GM10266 (cell line): ENCODE measurements around the gene ANKRD13A.

Source experiments
- DNase-seq: peaks from one replicate; pipeline ENCODE4 v3.0.0; 2012; ENCODE audit errors: extremely low spot score
- TF ChIP-seq, protein P1 (sequence below): IDR thresholded peaks from 2 replicates; pipeline ENCODE4 v1.5.1; 2012; ENCODE audit warnings: mild to moderate bottlenecking, low read depth; ENCODE audit not compliant: control insufficient read depth, insufficient read depth; ENCODE audit errors: missing control alignments

The ANKRD13A gene

DNA sequence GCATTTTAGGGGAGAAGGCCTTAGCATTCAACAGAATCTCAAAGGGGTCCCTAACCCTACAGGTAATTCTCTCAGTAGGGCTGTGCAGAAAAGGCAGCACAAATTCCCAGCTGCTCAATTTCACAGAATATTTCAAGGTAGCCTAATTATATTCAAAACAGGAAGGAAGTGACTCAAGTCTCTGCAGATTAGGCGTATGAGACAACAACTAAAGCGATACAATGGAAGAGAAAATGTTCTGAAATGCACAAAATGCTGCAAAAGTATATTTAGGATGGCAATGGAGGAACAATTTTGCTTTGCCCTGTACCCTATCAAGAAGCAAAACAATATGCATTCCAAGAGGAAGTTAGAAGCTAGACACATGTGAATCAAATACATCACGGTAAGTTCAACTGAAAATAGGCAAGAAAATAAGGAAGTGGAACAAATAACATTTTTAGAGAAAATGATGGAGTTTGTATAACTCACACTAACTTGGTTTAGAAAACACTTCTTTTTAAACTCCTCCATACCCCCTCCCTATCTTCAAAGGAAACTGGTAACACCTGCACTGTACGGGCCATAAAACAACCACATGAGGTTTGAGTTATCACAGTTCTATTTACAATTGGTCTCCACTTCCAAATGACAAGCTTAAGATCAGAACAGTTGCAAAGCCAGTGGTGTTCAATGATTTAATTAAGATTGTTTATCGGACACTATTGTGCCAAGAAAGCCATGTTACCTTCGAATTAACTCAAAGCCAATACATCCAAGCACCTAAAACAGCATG is 4.6 kb upstream of the ANKRD13A start:
- TF ChIP-seq, protein P1, sequence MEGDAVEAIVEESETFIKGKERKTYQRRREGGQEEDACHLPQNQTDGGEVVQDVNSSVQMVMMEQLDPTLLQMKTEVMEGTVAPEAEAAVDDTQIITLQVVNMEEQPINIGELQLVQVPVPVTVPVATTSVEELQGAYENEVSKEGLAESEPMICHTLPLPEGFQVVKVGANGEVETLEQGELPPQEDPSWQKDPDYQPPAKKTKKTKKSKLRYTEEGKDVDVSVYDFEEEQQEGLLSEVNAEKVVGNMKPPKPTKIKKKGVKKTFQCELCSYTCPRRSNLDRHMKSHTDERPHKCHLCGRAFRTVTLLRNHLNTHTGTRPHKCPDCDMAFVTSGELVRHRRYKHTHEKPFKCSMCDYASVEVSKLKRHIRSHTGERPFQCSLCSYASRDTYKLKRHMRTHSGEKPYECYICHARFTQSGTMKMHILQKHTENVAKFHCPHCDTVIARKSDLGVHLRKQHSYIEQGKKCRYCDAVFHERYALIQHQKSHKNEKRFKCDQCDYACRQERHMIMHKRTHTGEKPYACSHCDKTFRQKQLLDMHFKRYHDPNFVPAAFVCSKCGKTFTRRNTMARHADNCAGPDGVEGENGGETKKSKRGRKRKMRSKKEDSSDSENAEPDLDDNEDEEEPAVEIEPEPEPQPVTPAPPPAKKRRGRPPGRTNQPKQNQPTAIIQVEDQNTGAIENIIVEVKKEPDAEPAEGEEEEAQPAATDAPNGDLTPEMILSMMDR: no peak
- DNase-seq: no peak

DNA sequence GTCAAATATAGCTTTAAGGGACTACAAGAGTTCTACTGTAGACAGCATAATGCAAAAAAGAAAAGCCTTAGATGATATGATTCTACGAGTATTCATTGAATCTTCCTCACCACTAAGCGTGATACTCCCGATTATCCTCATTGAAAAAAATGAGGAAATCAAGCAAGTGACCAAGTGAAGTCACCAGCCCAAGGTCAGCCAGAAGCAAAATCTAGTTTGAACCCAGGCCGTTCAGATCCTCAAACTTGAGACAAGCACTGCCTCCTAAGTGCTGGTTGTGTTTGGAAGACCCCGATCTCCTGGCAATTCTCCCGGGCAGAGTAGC is 3.9 kb upstream of the ANKRD13A start:
- TF ChIP-seq, protein P1: no peak
- DNase-seq: no peak

DNA sequence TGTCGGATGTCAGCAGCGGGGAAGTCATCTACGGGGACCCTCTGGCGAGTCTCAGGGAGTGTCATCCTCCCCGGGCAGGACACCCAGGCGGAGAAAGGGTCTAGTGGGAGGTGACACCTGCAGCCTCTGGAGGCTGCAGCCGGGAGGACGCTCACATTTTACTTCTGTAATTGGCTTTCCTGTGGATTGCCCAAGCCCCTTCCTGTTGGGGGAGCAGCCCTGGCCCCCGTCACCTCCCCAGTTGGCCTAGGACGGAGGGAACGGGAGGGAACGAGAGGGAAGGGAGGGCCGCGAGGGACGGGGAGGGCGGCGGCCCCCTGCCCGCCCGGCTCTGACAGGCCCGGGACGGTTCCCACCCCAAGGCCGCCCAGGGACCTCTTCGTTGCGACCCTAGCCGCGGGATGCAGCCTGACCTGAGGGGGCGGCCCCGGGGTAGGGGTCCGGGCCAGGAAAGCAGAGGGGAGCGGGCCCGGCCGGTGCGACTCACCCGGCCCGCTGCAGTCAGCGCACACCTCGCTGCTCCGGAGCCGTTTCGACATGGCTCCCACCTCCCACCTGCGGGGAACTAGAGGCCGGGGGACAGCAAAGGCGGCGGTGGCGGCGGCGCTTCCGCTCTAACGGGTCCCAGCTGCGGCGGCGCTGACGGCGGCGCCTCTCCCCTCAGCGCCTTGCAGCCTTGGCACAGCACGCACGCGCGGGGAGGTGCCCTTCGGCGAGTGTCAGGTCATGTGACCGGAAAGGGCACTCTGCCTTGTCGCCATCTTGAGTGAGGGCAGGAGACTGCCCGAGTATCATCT is 3.3 kb upstream of the ANKRD13A start, which contains the start of gene GIT2:
GIT2 (minus strand) TSS at position 683 of the 797 bp plus-strand sequence; CDS start at position 539, 144 bp downstream.
- DNase-seq: peak; percentile 94
- TF ChIP-seq, protein P1: no peak

DNA sequence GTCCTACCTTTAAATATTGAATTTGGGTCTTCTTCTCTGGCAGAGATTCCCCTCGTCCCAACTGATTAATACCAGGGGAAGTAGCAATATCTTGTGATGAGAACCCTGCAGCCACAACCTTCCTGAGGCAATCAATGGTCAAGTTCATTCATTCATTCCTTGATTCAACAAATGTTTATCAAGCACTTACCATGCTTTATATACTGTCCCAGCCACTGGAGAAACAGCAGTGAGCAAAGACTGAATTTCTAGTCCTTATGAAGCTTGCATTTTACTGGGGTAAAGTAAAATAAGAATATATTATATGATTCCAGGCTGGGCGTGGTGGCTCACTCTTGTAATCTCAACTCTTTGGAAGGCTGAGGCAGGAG is 2.8 kb upstream of the ANKRD13A start:
- TF ChIP-seq, protein P1: no peak
- DNase-seq: no peak

DNA sequence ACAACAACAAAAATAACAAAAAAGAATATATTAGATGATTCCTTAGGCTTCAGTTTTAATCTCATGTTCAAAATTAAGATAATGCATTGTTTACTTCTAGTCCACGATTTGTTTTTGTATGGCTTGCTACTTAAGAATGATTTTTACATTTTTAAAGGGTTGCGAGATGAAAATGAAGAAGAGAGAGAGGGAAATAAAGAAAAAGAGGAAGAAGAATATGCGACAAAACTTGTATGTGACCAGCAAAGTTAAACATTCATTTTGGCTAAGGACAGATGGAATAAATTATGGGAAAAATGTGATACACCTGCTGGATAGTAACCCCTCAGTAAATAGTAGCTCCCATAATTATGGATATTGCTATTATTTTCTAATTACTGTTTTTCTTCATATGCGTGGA is 1.8 kb upstream of the ANKRD13A start:
- DNase-seq: no peak
- TF ChIP-seq, protein P1: no peak

DNA sequence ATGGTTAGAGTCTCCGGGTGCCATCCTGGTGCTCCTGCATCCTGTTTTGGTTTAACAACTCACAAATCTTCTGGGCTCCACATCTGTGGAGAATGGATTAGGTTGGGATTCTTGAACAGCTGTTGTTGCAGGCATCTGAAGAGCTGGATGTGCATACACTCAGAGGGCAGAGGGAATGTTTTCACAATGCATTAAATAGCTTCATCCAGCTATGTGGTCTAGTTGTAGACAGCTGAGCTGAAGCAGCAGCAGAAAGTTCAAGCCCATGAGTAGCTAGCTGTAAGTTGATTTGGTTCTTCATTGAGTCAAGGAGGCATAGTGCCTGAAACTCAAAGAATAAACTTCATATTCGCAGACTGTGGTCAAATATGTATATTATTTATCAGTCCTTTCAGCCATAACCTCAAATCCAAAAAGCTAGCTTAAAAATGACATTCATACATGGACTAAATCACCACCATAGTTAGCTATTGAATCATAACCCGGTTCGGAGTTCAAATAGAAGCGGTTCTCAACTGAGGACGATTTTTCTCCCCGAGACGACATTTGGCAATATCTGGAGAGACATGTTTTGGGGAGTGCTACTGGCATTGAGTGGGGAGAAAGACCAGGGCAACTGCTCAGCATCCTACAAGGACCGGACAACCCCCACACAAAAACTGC is 858 bp upstream of the ANKRD13A start:
- DNase-seq: no peak
- TF ChIP-seq, protein P1: no peak
